GM19025 (cell line): ENCODE data around the gene P2RY2.
"Not testable (repeated sequence)": the region's sequence is repeated elsewhere in the genome, so short reads cannot be mapped to it uniquely, and the experiment has no call there.

ENCODE experiments used
- ATAC-seq: cut with Tn5 transposase; IDR thresholded peaks from one replicate; pipeline ENCODE4 v1.9.1; 2021; ENCODE audit warnings: mild to moderate bottlenecking, low read depth, moderate library complexity; ENCODE audit not compliant: unreplicated experiment

Gene P2RY2

DNA sequence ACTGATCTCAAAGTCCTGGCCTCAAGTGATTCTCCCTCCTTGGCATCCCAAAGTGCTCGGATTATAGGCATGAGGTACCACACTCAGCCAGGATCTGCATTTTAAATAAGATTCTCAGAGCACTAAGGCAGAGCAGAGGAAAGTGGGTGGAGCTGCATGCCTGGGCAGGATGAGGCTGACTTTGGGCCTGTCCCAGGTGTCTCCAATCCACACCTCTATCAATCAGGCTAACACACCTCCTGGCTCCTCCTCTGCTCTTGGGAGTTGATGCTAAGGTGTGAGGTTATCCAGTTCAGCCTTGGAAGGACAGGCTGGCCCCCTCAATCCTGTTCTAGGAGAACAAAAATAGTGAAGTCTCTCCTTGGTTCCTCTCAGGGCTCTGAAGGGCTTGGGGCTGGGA, 30.2 kb upstream of the P2RY2 start:
- no peak for ATAC-seq

DNA sequence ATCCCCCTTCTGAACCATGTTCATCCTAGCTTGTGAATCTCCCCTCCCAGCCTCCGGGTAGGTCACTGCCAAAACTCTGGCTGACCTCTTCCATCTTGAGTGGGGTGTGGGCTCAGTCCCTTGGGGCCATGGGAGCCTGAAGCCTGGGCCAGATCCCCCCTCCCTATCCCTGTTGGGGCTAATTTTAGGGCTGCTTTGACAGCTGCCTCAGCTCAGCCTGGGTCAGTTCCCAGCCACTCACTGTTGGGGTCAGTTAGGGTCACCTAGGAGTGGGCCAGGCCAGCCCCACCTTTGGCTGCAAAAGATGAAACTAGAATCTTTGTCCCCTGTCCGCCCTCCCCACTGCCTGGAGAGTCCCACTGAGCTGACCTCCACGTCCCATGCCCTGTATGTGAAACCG, 29.8 kb upstream of the P2RY2 start:
- no peak for ATAC-seq

DNA sequence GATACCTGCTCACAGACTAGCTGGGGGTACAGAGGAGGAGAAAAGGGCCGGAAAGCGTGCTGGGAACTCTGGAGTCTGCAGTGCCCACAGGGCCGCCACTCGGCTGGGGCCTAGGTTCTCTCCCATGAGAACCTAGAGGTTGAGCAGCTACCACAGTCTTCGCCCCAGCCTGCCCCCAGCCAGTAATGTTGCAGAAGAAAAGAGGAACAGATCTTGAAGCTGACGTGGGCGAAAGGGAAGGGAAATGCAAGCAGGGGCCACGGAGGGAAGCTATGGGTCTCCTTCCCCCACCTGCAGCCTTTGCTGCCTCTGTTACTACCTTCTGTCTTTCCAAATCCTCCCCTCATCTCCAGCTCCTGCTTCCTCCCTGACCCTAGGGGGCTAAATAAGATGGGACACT, 28.8 kb upstream of the P2RY2 start:
- ATAC-seq, result no peak

DNA sequence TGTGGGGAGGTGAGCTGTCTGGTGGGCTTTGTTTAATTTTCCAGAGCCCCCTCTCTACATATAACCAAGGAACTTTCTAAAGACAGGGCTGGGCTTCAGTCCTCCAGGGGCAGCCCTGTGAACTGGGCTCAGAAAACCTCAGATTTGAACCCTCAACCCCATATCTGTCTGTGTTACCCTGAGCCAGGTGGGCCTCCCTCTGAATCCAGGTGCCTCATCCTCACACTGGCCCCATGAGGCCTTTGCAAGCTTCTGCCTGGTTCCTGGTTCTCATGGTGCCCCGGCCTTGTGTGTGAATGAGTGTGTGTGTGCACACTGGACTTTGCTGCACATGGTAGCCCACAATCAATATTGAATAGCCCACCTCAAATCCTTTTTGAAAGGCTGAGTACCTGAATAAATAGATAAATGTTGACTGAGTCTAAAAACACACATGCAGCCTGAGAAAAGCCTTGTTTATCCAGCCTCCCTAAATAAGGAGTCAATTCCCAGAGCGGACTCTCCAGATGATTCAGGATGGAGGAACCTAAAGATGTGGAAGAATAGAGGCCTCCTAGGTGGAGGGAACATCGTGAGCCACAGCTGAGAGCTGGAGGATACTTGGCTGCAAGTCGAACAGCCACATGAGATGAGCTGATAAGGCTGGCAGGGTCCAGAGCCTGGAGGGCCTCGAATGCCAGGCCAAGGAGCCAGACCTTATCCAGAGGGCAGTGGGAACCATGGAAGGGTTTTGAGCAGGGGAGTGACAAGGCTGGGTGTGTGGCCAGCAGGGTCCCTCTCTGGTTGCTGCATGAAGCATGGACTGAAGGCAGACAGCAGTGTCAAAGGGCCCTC, 28.1 kb upstream of the P2RY2 start:
- no peak for ATAC-seq

DNA sequence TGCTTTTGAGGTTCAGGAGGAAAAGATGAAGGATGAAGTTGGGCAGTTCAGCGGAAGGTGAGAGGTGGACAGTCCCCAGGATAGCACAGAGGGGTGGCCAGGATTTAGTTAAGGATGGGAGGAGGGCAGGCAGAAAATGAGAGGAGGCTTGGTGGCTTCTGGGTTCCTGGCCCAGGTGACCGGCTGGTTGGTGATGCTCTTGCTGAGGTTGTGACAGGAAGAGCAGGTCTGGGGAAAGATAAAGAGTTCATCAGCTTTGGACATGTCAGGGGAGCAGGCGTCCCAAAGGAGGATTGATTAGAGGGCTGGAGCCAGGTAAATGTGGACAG, 27.6 kb upstream of the P2RY2 start:
- ATAC-seq, result no peak

DNA sequence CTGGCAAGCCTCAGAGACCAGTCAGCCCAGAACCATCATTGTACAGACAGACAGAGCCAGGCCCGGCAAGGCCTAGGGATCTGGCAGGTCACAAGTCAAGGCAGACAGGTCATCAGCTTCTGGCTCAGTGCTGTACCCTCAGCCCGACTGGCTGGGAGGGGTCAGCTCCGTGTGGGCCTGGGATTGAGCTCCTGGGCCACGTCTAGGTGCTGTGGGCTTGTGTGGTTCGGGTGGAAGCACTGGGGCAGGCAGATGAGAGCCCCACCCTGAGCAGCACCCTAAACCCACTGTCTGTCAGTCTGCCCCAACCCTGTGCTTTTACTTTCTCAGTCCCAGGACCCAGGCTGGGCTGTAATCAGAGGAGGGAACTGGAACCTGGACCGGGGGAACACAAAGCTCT, 26.9 kb upstream of the P2RY2 start:
- no peak for ATAC-seq

DNA sequence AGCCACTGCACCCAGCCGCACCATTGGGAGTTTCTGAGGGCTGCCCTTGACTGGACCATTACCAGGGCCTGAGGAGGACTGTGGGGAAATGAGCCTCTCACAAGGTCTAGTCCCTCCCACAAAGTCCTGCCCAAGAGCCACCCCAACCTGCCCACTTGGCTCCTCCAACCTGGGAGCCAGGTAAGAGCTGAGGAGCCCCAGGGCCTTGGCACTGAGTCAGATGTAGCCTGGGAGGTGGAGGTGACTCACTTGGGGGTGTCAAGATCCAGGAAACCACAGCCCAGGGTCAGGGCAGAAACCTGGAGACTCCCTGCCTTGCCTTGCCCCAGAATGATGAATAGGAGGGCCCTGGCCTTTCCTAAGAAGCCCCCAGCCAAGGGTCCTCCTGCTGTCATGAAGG, 25.8 kb upstream of the P2RY2 start:
- ATAC-seq, result no peak

DNA sequence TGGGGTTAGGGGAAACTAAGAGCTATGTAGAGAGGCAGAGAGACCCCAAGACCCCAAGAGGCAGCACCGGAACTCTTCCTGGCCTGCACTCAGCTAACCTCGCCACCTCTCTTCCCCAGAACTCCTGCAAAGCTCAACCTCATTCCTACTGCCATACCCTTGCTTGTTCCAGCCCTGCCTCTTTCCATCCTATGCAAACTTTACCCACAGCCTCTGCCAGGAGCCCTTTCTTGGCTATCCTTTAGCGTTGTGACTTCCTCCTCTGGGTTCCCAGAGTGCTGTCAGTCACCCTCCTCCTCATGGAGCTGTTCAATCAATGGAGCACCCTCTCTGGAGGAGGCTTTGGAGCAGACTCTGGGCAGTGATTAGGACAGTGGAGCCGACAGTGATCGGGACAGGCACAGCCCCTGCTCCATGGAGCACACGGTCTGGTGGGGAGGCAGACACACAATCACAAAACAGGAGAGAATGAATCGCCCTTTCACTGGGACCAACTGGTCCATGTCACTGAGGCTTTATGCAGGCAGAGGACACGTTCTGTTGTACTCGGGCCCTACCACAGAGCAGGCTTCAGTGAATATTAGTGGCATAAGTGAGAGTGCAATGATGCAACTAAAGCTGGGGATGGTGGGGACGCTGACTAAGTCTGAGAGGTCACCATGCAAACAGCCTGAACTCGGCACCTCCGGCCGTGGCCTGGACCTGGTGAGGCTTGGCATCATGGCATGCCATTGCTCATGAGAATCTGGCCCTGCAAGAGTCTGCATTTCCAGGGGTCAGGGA, 24.6 kb upstream of the P2RY2 start:
- ATAC-seq, result no peak

DNA sequence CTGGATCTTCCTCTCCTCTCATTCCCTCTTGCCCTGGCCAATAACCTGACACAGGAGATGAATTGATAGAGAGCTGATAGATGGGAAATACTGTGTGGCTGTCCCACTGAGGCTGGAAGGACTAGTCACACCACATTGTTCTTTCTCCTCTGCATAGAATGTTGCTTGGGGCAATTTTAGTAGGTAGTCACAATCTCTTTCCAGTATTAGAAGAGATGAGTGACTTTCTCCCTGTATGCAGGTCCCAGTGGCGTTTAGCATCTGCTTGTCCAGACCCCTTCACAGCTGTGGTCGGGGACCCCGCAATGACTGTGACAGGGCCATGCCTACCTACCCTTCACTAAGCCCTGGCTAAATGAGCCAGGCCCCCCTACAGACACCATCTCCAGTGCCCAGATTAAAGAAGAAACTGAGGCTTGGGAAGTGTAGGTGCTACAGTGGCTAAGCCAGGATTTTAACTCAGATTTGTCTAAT, 24.0 kb upstream of the P2RY2 start:
- ATAC-seq, result no peak

DNA sequence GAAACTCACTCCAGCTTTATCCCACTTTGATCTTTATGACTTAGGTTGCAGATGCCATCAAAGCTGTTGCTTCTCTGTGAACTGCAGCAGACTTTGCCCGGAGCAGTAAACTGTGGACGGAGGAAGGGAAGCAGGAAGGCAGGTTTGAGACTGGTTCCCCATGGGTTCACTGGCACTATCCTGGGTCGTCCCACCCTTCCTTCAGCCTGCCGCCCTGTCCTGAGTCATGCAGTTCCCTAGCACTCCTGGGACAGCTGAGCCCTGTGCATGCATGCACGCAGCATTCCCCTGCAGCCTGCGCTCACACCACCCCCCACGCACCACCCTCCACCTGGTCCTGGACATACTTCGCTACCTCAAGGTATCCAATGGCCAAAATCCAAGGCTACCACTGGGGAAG, 23.5 kb upstream of the P2RY2 start:
- no peak for ATAC-seq

DNA sequence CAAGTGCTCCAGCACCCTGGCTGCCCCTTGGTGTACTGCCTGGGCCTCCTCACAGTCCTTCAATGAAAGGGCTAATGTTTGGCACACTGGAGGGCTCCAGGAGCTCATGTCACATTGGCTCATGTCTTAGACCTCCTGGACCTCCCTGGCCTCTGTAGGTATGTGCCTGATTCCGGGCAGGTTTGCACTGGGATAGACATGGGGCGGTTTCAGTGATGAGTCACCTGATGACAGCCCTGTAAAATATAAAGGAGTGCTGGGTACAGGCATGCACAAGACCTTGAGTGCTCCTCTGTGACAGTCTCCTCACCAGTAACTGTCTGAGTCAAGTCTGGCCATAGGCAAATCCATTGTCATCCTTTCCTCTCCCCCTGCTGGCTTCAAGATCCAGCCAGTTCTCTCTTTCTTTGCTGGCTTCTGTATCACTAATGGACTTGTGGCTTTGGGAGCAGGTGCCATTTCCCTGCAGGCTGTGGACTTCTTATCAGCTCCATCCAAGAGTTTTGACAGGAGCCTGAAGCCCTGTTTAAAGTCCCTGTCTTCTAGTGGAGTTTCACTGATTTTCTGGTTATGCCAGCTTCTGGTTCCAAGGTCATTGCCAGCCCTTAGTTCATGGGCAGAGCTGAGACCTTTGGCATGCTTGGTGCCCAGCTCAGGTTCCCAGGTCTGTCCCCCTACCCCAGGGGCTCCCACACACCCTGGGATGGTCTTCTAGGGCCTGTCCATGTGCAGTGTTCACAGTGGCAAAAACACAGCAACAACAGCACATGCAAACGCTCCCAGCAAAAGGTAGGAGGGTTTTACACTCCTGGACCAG, 22.7 kb upstream of the P2RY2 start:
- no peak for ATAC-seq

DNA sequence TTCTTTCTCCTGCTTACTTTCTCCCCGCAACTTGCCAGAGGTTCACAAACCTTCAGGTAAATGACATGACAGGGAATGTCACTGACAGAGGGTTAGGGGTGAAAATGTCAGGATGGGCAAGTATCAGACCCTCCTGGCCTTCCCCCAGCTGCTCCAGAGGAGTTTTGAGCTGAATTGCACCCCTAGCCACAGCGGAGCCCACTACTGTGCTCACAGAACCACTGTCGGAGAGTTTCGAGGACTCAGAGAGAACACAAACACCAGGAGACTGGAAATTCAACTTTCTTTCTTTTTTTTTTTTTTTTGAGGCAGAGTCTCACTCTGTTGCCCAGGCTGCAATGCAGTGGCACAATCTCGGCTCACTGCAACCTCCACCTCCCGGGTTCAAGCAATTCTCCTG, 21.5 kb upstream of the P2RY2 start:
- no peak for ATAC-seq

DNA sequence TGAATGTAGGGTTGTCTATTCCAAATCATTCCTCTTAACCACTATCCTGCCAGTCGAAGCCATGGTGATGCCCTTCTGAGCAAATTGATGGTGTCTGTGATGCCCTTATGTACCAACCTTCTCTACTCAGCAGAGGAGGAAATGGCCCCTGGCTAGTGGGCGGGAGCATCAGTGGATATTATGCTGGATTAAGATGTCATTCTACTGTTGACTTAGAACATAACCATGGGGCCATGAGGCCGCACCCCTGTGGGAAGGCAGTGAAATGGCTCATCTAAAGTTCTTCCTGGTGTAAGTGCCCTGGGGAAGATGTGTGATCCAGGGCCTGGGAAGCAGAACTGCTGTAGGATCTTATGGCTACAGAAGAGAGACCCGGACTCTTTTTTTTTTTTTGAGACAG, 20.7 kb upstream of the P2RY2 start:
- no peak for ATAC-seq

DNA sequence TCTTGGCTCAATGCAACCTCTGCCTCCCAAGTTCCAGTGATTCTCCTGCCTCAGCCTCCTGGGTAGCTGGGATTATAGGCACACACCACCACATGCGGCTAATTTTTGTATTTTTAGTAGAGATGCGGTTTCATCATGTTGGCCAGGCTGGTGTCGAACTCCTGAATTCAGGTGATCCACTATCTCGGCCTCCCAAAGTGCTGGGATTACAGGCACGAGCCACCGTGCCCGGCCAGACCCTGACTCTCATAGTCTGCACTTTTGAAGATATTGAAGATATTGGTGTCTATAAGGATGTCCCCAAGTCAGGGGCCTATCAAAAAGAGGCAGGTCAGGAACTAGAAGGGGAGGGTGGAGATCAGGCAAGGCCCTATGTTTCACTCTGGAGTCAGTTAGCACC, 20.3 kb upstream of the P2RY2 start:
- ATAC-seq, result not testable (repeated sequence)

DNA sequence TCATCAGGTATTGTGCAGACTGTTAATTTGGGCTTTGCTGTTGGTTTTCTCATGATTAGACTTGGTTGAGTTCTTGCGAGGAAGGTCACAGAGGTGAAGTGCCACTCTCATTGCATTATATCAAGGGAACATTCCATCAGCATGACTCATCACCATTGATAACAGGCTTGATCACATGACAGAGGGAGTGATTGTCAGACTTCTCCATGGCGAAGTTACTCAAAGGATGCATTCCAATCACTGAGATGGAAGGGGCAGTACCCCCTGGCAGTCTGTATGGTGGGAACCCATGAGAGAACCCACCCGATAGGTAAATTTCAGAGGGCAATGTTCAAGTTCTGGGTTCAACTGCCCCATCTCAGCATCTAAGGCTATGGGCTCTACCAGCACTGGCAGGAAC, 19.4 kb upstream of the P2RY2 start:
- no peak for ATAC-seq

DNA sequence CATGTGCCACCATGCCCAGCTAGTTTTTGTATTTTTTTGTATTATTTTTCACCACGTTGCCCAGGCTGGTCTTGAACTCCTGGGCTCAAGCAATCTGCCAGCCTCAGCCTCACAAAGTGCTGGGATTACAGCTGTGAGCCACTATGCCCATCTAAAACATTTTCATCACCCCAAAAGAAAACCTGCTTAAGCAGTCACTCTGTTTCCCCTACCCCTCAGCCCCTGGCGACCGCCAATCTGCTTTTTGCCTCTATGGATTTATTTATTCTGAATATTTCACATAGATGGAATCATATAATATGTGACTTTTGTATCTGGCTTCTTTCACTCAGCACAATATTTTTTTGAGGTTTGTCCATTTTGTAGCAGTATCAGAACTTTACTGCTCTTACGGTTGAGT, 18.6 kb upstream of the P2RY2 start:
- no peak for ATAC-seq

DNA sequence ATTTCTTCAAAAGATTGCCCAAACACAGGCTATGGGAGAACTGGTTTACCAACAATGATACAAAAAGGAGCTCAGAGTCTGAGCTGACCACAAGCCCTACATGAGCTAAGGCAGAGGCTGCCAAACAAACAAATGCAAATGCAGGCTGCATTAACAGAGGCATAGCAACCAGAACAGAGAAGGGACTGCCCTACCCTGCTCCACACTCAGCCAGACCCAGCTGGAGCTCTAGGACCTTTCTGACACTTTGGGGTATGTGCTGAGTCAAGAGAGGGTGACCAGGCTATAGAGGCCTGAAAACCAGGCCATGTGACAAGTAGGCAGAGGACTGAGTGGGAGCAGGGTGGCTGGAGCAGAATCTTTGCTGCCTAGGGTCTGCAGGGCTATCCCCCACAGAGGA, 17.8 kb upstream of the P2RY2 start:
- ATAC-seq, result no peak

DNA sequence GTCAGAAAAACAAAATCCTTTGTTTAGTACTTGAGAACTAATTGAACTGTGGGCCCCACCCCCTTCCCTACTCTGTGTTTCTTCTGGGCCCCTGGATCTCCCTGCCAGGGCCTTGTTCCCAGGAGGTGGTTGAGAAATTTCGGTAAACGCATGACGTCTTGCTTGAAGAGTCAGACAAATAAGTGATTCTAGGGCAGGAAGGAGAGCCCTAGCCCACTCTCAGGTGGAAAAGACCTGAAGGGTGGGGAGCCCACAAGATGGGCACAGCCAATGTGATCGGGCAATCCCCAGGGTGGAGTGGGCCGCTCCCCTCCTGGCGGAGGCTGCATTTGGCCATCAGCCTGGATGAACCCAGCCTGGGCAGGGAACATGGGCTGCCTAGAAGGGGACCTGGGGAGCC, 16.8 kb upstream of the P2RY2 start:
- no peak for ATAC-seq

DNA sequence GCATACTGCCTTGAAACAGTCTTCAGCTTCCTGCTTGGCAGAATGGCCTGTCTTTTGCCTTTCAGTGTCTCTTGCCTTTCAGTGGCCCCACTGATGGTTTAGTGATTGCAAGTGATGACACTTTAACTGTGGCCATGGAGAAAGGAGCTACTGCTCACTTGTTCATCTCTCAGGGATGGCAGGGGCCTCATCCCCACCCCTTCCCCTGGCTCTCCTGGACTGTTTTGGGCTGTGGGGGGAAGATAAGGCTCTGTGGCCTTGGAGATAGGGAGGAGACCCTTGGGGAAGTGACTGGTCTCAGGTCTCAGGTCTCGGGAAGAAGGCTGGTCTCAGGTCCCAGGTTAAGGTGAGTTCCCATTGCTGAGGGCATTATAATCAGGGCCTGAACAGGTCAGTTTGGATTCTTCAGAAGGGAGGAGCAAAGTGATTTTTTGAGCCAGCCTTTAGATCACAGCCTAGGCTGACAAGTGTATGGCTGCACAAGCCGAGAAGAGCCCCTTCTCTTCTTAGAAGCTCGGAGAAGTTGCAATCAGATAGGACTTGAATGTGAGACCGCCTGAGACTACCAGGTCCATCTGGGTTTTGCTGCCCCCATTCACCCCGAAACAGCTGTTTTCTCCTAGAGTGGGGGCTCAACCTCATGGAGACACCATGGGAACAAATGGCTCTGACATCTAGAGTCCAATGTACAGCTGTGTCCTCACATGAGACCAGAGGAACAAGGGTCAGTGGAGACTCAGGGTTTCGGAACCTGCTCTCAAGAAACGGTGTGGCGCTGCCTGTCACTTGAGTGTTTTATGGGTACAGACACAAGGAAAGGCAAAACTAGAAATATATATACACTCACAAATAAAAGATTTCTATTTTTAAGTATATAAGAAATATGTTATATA, 15.9 kb upstream of the P2RY2 start:
- ATAC-seq, result no peak

DNA sequence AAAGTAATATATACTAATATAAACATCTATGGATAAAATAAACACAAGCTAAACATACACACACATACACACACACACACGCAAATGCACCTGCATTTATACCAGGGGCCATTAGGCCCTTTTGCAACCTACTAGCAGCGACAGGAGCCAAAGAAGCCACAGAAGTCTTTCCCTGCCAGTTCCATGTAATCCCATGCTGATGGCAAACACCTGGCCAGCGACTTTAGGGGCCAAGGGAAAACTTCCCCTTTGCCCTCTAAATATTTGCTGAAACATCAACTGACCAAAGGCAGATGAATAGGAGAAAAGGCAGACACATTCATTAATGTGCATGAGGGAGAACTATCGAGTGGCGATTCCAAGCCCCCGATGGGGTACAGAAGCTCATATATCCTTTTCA, 14.8 kb upstream of the P2RY2 start:
- no peak for ATAC-seq
